SK-N-SH (cell line): ENCODE data around the gene TMEM117. TPM values are rescaled to one million over a fixed set of nuclear protein-coding genes. Genes with fewer than 3 reads are reported as not detected.

ENCODE experiments used
- CTCF ChIA-PET: fragments of 300-600, 350-600 bp; formaldehyde crosslinking; extraction: SDS; loops from one replicate; lab custom pipeline; 2021; lab: Yijun Ruan, JAX
- POLR2A ChIA-PET: fragments of 350-600 bp; sonication (Branson Sonifier 250); formaldehyde crosslinking; extraction: SDS; loops from one replicate; lab custom pipeline; 2020; ENCODE audit warnings: antibody characterized with exemption, inconsistent platforms; lab: Yijun Ruan, JAX
- DNase-seq: peaks from one replicate; pipeline ENCODE4 v3.0.0; 2012
- H2AFZ ChIP-seq: fragments of 200-600 bp; sonication (generic); 2 replicates; pipeline ENCODE4 v1.8.1; 2016; ENCODE audit warnings: antibody characterized with exemption, mild to moderate bottlenecking, low read depth
- H3F3A ChIP-seq: fragments of 200-600 bp; sonication (generic); replicated peaks from 2 replicates; pipeline ENCODE3; 2016; ENCODE audit warnings: antibody characterized with exemption, mild to moderate bottlenecking; ENCODE audit not compliant: insufficient read depth
- H3K27ac ChIP-seq, 2 experiments: fragments of 200-500 bp in 1 of 2; fragments of 200-600 bp in 1 of 2; sonication (Bioruptor generic) in 1 of 2; sonication (generic), shearing (Covaris generic) in 1 of 2; 2 replicates each; pipeline versions ENCODE4 v1.5.1 to v1.6.1; 2014 to 2016; ENCODE audit warnings: low read depth in 2 of 2, inconsistent platforms in 1 of 2, low read length in 1 of 2, mild to moderate bottlenecking in 1 of 2, mixed read lengths in 1 of 2
- H3K27me3 ChIP-seq: fragments of 200-600 bp; sonication (generic), shearing (Covaris generic); 2 replicates; pipeline ENCODE4 v1.6.1; 2016; ENCODE audit warnings: mixed run types; ENCODE audit not compliant: insufficient read depth
- H3K36me3 ChIP-seq, 2 experiments: fragments of 200-500 bp in 1 of 2; fragments of 200-600 bp in 1 of 2; sonication (Bioruptor generic) in 1 of 2; sonication (generic) in 1 of 2; replicated peaks in 1 of 2; 2 replicates each; pipeline versions ENCODE3 to v1.5.1; 2014 to 2016; ENCODE audit warnings: low read length in 1 of 2, mild to moderate bottlenecking in 1 of 2; ENCODE audit not compliant: insufficient read depth in 2 of 2, control insufficient read depth in 1 of 2
- H3K4me1 ChIP-seq, 2 experiments: fragments of 200-500 bp in 1 of 2; fragments of 200-600 bp in 1 of 2; sonication (Bioruptor generic) in 1 of 2; sonication (generic), shearing (Covaris generic) in 1 of 2; 2 replicates each; pipeline versions ENCODE4 v1.5.1 to v1.6.1; 2014 to 2016; ENCODE audit warnings: low read depth in 1 of 2, low read length in 1 of 2, mixed run types in 1 of 2; ENCODE audit not compliant: insufficient read depth in 2 of 2, control insufficient read depth in 1 of 2
- H3K4me2 ChIP-seq: fragments of 200-600 bp; sonication (generic), shearing (Covaris generic); 2 replicates; pipeline ENCODE4 v1.6.1; 2017; ENCODE audit warnings: mixed run types
- H3K4me3 ChIP-seq, 2 experiments: fragments of 200-500 bp in 1 of 2; fragments of 200-600 bp in 1 of 2; sonication (Bioruptor generic) in 1 of 2; sonication (generic), shearing (Covaris generic) in 1 of 2; 2 replicates each; pipeline versions ENCODE4 v1.5.1 to v1.8.1; 2014 to 2016; ENCODE audit warnings: low read depth in 2 of 2, inconsistent platforms in 1 of 2, low read length in 1 of 2, mild to moderate bottlenecking in 1 of 2, mixed read lengths in 1 of 2, moderate library complexity in 1 of 2
- H3K79me2 ChIP-seq: fragments of 200-600 bp; sonication (generic); 2 replicates; pipeline ENCODE4 v1.8.1; 2017; ENCODE audit warnings: mild to moderate bottlenecking; ENCODE audit not compliant: insufficient read depth
- H3K9ac ChIP-seq: fragments of 200-600 bp; sonication (generic); 2 replicates; pipeline ENCODE4 v1.6.1; 2017; ENCODE audit warnings: mixed run types
- H3K9me2 ChIP-seq: fragments of 200-600 bp; sonication (generic); 2 replicates; pipeline ENCODE4 v1.6.1; 2017; ENCODE audit warnings: mixed run types
- H3K9me3 ChIP-seq: fragments of 200-600 bp; sonication (generic); 2 replicates; pipeline ENCODE4 v1.6.1; 2017; ENCODE audit warnings: mixed run types, mild to moderate bottlenecking, moderate library complexity
- H4K20me1 ChIP-seq: fragments of 200-600 bp; sonication (generic); 2 replicates; pipeline ENCODE4 v1.6.1; 2017; ENCODE audit warnings: mild to moderate bottlenecking, mixed run types; ENCODE audit not compliant: insufficient read depth
- ELF1 ChIP-seq: IDR thresholded peaks from 2 replicates; pipeline ENCODE4 v1.4.0; 2012
- EP300 ChIP-seq, 2 experiments: IDR thresholded peaks; 2 replicates each; pipeline versions ENCODE4 v1.4.0 to v1.6.1; 2012; ENCODE audit warnings: borderline replicate concordance in 1 of 2, low read depth in 1 of 2, low read length in 1 of 2
- EZH2phosphoT487 ChIP-seq: fragments of 200-600 bp; sonication (generic); IDR thresholded peaks from 2 replicates; pipeline ENCODE4 v1.6.1; 2017; ENCODE audit warnings: low read depth, mixed run types, mild to moderate bottlenecking, antibody characterized with exemption, moderate library complexity, borderline replicate concordance
- FOXM1 ChIP-seq: IDR thresholded peaks from 2 replicates; pipeline ENCODE4 v1.4.0; 2012; ENCODE audit warnings: low read depth, mild to moderate bottlenecking
- JUND ChIP-seq: IDR thresholded peaks from 2 replicates; pipeline ENCODE4 v1.4.0; 2012
- NRF1 ChIP-seq: IDR thresholded peaks from 2 replicates; pipeline ENCODE4 v1.6.1; 2012; ENCODE audit warnings: low read depth, mild to moderate bottlenecking, low read length
- POLR2AphosphoS5 ChIP-seq: IDR thresholded peaks from 2 replicates; pipeline ENCODE4 v1.6.1; 2012; ENCODE audit warnings: low read depth, low read length
- RCOR1 ChIP-seq: fragments of 150-350 bp; IDR thresholded peaks from 2 replicates; pipeline ENCODE4 v1.6.1; 2017; ENCODE audit warnings: antibody characterized with exemption, low read length
- RFX5 ChIP-seq: IDR thresholded peaks from 2 replicates; pipeline ENCODE4 v1.6.1; 2012; ENCODE audit warnings: mild to moderate bottlenecking, improper control_type of control experiment, low read length
- SMC3 ChIP-seq: IDR thresholded peaks from 2 replicates; pipeline ENCODE4 v1.6.1; 2012; ENCODE audit warnings: low read depth, low read length, improper control_type of control experiment
- TAF1 ChIP-seq: IDR thresholded peaks from 2 replicates; pipeline ENCODE4 v1.6.1; 2012; ENCODE audit warnings: low read depth, mild to moderate bottlenecking, low read length, moderate library complexity, borderline replicate concordance
- YY1 ChIP-seq: IDR thresholded peaks from 2 replicates; pipeline ENCODE4 v1.4.0; 2012; ENCODE audit warnings: low read depth, mild to moderate bottlenecking
- WGBS: methylation state at CpG from one replicate; pipeline ENCODE4 v1.1.6; 2017; ENCODE audit warnings: low lambda C conversion rate; 5-methylcytosine and 5-hydroxymethylcytosine counted together
- polyA plus RNA-seq, 3 experiments: library from polyadenylated mRNA; depleted of rRNA; stranded (reverse); fragments of >200 nt; gene quantifications; 2 replicates each; pipeline ENCODE4 v1.2.3, GENCODE V29; 2012
- TF ChIP-seq, protein P1 (sequence below): IDR thresholded peaks from 2 replicates; pipeline ENCODE4 v1.6.1; 2012; ENCODE audit warnings: mild to moderate bottlenecking, low read depth, low read length, moderate library complexity
- TF ChIP-seq, protein P2 (sequence below): fragments of 150-350 bp; IDR thresholded peaks from 2 replicates; pipeline ENCODE4 v1.6.1; 2016; ENCODE audit warnings: mild to moderate bottlenecking, low read depth, low read length
- TF ChIP-seq, protein P3 (sequence below): IDR thresholded peaks from 2 replicates; pipeline ENCODE4 v1.4.0; 2012; ENCODE audit warnings: low read depth, borderline replicate concordance
- TF ChIP-seq, protein P4 (sequence below): fragments of 150-350 bp; IDR thresholded peaks from 2 replicates; pipeline ENCODE4 v1.6.1; 2017; ENCODE audit warnings: antibody characterized with exemption, low read length, low read depth, borderline replicate concordance
- TF ChIP-seq, protein P5 (sequence below): IDR thresholded peaks from 2 replicates; pipeline ENCODE4 v1.4.0; 2012; ENCODE audit warnings: low read depth, borderline replicate concordance
- TF ChIP-seq, protein P6 (sequence below): fragments of 200-600 bp; sonication (generic); IDR thresholded peaks from 2 replicates; pipeline ENCODE4 v1.6.1; 2017; ENCODE audit warnings: antibody characterized with exemption, mild to moderate bottlenecking, moderate library complexity
- TF ChIP-seq, protein P7 (sequence below): IDR thresholded peaks from 2 replicates; pipeline ENCODE4; 2012

The TMEM117 gene
- polyA plus RNA-seq, 1 of the 3 experiments (the other 2 are of a cell fraction), result 0.81 TPM

DNA sequence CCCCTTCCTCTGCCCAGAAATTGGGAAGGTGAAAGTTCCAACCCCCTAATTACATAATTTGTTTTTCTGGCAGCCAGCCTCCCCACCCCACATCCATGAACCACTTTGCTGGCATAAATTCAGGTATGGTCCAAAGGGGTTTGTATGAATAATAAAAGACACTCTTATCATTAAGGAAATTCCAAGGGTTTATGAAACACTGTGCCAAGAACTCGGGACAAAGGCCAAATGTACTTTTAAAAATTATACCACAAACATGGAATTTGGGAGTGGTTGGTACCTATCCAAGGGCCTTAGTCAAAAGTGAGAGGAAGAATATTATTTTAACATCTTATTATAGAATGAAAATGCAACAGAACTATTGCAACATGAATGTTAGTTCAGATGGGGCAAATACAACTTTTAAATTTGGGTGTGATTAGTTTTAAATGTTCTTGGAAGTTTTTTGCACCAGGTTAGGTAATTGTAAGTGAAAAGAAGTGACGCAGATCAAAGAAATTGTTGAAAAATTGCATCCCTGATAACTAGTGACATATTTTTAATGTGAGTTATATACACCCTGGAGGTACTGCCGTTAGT, 217.8 kb downstream of the TMEM117 start:
- Histone ChIP-seq H3F3A (no peaks in the 10 kb centered on the region), H3K27ac (no peak overlapping the region), H3K36me3 (no peaks in the 10 kb centered on the region), H3K79me2 (no peaks in the 10 kb centered on the region), H3K9ac (no peak overlapping the region), H3K9me2 (no peaks in the 10 kb centered on the region), H3K4me2 (no peak overlapping the region), H3K4me3 (no peak overlapping the region), H3K27me3 (no peaks in the 10 kb centered on the region), H2AFZ (no peak overlapping the region), H3K4me1 (no peaks in the 10 kb centered on the region), H4K20me1 (no peaks in the 10 kb centered on the region), H3K9me3 (no peaks in the 10 kb centered on the region)
- ChIA-PET CTCF (no interaction called here), POLR2A (no interaction called here)
- WGBS, result 45% methylated on average over 3 of the region's 3 CpGs
- TF ChIP-seq, protein P1, sequence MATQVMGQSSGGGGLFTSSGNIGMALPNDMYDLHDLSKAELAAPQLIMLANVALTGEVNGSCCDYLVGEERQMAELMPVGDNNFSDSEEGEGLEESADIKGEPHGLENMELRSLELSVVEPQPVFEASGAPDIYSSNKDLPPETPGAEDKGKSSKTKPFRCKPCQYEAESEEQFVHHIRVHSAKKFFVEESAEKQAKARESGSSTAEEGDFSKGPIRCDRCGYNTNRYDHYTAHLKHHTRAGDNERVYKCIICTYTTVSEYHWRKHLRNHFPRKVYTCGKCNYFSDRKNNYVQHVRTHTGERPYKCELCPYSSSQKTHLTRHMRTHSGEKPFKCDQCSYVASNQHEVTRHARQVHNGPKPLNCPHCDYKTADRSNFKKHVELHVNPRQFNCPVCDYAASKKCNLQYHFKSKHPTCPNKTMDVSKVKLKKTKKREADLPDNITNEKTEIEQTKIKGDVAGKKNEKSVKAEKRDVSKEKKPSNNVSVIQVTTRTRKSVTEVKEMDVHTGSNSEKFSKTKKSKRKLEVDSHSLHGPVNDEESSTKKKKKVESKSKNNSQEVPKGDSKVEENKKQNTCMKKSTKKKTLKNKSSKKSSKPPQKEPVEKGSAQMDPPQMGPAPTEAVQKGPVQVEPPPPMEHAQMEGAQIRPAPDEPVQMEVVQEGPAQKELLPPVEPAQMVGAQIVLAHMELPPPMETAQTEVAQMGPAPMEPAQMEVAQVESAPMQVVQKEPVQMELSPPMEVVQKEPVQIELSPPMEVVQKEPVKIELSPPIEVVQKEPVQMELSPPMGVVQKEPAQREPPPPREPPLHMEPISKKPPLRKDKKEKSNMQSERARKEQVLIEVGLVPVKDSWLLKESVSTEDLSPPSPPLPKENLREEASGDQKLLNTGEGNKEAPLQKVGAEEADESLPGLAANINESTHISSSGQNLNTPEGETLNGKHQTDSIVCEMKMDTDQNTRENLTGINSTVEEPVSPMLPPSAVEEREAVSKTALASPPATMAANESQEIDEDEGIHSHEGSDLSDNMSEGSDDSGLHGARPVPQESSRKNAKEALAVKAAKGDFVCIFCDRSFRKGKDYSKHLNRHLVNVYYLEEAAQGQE, result no peak
- TF ChIP-seq, protein P2, sequence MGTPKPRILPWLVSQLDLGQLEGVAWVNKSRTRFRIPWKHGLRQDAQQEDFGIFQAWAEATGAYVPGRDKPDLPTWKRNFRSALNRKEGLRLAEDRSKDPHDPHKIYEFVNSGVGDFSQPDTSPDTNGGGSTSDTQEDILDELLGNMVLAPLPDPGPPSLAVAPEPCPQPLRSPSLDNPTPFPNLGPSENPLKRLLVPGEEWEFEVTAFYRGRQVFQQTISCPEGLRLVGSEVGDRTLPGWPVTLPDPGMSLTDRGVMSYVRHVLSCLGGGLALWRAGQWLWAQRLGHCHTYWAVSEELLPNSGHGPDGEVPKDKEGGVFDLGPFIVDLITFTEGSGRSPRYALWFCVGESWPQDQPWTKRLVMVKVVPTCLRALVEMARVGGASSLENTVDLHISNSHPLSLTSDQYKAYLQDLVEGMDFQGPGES, result no peak
- no peak for TF ChIP-seq RFX5
- TF ChIP-seq, protein P3, sequence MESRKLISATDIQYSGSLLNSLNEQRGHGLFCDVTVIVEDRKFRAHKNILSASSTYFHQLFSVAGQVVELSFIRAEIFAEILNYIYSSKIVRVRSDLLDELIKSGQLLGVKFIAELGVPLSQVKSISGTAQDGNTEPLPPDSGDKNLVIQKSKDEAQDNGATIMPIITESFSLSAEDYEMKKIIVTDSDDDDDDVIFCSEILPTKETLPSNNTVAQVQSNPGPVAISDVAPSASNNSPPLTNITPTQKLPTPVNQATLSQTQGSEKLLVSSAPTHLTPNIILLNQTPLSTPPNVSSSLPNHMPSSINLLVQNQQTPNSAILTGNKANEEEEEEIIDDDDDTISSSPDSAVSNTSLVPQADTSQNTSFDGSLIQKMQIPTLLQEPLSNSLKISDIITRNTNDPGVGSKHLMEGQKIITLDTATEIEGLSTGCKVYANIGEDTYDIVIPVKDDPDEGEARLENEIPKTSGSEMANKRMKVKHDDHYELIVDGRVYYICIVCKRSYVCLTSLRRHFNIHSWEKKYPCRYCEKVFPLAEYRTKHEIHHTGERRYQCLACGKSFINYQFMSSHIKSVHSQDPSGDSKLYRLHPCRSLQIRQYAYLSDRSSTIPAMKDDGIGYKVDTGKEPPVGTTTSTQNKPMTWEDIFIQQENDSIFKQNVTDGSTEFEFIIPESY, result no peak
- TF ChIP-seq JUND, result no peak
- TF ChIP-seq, protein P4, sequence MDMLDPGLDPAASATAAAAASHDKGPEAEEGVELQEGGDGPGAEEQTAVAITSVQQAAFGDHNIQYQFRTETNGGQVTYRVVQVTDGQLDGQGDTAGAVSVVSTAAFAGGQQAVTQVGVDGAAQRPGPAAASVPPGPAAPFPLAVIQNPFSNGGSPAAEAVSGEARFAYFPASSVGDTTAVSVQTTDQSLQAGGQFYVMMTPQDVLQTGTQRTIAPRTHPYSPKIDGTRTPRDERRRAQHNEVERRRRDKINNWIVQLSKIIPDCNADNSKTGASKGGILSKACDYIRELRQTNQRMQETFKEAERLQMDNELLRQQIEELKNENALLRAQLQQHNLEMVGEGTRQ, result no peak
- TF ChIP-seq, protein P5, sequence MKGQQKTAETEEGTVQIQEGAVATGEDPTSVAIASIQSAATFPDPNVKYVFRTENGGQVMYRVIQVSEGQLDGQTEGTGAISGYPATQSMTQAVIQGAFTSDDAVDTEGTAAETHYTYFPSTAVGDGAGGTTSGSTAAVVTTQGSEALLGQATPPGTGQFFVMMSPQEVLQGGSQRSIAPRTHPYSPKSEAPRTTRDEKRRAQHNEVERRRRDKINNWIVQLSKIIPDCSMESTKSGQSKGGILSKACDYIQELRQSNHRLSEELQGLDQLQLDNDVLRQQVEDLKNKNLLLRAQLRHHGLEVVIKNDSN, result no peak
- no peak for TF ChIP-seq YY1
- no peak for TF ChIP-seq POLR2AphosphoS5
- no peak for TF ChIP-seq ELF1
- no peak for TF ChIP-seq FOXM1
- TF ChIP-seq SMC3, result no peak
- TF ChIP-seq, protein P6, sequence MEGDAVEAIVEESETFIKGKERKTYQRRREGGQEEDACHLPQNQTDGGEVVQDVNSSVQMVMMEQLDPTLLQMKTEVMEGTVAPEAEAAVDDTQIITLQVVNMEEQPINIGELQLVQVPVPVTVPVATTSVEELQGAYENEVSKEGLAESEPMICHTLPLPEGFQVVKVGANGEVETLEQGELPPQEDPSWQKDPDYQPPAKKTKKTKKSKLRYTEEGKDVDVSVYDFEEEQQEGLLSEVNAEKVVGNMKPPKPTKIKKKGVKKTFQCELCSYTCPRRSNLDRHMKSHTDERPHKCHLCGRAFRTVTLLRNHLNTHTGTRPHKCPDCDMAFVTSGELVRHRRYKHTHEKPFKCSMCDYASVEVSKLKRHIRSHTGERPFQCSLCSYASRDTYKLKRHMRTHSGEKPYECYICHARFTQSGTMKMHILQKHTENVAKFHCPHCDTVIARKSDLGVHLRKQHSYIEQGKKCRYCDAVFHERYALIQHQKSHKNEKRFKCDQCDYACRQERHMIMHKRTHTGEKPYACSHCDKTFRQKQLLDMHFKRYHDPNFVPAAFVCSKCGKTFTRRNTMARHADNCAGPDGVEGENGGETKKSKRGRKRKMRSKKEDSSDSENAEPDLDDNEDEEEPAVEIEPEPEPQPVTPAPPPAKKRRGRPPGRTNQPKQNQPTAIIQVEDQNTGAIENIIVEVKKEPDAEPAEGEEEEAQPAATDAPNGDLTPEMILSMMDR, result no peak
- TF ChIP-seq, protein P7, sequence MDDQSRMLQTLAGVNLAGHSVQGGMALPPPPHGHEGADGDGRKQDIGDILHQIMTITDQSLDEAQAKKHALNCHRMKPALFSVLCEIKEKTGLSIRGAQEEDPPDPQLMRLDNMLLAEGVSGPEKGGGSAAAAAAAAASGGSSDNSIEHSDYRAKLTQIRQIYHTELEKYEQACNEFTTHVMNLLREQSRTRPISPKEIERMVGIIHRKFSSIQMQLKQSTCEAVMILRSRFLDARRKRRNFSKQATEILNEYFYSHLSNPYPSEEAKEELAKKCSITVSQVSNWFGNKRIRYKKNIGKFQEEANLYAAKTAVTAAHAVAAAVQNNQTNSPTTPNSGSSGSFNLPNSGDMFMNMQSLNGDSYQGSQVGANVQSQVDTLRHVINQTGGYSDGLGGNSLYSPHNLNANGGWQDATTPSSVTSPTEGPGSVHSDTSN, result no peak
- no peak for TF ChIP-seq EZH2phosphoT487
- TF ChIP-seq EP300 (IDR thresholded peaks at IDR 0.05; ENCODE audit: borderline replicate concordance in 1 of 2, low read depth in 1 of 2, low read length in 1 of 2), result no peak
- TF ChIP-seq RCOR1, result no peak
- TF ChIP-seq TAF1, result no peak
- no peak for TF ChIP-seq NRF1
- DNase-seq, result no peak
